GM12864 (cell line): Measurements from ENCODE around the gene GRID1.

Experiments
- DNase-seq: peaks from one replicate; pipeline ENCODE4 v3.0.0-alpha.2; 2011; ENCODE audit warnings: low read depth
- H3K4me3 ChIP-seq: 2 replicates; pipeline ENCODE4 v1.5.1; 2011; ENCODE audit warnings: mild to moderate bottlenecking, low read depth, low read length, control low read depth
- TF ChIP-seq, protein P1 (sequence below): IDR thresholded peaks from 2 replicates; pipeline ENCODE4 v1.5.1; 2011; ENCODE audit warnings: low read depth, mild to moderate bottlenecking, moderate library complexity, low read length, control low read depth, inconsistent platforms; ENCODE audit errors: missing control alignments

GRID1 gene

DNA sequence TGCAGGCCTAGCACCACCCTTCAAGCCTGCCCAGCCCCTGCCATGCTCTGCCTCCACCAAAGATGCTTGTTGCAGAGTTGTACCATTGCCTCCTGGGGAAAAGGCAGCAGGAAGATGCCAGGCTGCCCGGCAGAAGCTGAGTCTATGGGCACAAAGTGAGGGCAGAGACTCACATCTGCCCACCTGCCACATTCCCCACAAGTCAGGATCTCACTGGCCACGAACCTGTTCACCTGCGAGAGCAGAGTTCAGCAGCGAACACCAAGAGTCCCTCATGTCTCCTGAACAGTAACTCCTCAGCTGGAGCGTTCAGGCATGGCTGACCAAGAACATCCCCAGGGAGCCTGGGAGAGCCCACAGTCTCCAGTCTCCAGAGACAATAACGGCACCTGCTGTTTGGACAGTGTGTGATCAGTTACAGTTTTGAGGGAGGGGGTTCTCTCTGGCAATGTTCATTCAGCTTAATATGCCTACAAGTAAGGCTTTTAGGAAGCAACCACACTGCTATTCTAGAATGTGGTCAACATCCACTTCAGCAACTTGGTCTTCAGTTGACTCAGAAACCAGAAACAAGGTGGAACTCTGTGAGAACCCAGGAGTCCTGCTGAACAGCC, 78.5 kb downstream of the GRID1 start:
- TF ChIP-seq, protein P1, sequence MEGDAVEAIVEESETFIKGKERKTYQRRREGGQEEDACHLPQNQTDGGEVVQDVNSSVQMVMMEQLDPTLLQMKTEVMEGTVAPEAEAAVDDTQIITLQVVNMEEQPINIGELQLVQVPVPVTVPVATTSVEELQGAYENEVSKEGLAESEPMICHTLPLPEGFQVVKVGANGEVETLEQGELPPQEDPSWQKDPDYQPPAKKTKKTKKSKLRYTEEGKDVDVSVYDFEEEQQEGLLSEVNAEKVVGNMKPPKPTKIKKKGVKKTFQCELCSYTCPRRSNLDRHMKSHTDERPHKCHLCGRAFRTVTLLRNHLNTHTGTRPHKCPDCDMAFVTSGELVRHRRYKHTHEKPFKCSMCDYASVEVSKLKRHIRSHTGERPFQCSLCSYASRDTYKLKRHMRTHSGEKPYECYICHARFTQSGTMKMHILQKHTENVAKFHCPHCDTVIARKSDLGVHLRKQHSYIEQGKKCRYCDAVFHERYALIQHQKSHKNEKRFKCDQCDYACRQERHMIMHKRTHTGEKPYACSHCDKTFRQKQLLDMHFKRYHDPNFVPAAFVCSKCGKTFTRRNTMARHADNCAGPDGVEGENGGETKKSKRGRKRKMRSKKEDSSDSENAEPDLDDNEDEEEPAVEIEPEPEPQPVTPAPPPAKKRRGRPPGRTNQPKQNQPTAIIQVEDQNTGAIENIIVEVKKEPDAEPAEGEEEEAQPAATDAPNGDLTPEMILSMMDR = no peak
- H3K4me3 ChIP-seq = no peak overlapping the region
- DNase-seq = no peak

DNA sequence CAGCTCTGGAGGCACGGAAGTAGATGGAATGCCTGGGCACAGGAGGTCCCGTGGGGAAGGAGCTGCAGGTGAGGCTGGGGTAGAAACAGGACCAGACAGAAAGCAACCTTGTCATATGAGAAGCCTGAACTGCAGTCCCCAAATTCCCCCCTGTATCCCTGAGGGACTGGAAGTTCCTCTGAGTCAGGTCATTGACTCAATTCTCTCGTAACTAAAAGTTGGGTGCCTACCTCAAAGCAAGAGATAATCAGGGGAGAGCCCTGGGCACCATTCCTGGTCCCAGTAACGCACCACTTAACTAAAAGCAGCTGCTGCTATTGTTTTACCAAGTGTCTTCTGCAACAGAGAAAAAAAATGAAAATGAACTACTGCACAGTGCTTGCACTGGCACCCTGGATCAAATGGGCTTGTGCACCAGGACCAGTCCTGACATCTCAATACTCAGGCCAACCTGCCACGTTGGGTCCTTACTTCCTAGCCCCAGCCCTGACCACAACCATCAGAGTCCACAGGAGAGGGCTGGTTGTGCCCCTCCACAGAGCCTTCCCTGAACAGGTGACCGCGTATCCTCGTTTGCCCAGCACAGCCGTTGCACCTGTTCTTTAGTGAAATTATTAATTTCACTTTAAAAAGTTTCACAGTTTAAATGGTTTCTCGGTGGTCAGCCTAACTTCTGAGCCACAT, 79.3 kb downstream of the GRID1 start:
- TF ChIP-seq, protein P1 = no peak
- no peak overlapping the region for H3K4me3 ChIP-seq
- DNase-seq = no peak

DNA sequence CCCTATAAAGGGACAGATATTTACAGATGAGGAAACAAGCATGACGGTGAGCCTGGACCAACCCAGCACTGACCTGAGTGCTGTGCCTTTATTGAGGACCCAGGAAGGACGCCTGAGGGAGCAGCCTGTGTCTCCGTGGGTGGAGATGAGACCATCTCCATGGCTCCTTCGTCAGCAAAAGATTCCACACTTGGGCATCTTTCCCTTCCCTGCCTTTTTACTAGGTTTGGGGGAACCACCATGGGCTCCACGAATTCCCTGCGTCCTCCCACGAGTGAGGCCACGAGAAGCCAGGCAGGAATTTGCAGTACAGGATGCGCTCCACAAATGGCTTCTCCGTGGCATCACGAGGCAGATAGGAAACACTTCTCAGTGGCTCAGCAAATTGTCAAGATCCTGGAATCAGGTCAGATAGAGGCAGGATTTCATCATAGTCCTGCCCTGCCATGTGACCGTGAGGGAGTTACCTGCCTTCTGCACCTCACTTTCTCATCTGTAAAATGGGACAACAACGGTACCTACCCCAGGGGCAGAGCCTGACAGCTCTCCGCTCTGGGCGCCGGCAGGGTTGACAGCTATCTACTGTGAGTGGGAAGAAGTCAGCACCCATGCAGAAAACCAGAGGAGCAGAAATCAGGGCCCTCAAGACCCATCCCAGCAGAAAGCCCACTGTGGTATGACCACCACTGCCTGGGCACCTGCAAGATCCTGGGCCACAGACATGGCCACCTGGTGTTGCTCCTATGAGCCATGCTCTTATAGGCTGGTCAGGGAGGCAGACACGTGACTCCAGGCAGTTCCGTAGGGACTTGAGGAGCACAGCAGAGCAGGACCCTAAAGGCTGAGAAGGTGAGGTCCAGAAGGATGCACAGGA, 80.1 kb downstream of the GRID1 start:
- TF ChIP-seq, protein P1 = no peak
- no peak overlapping the region for H3K4me3 ChIP-seq
- DNase-seq = no peak

DNA sequence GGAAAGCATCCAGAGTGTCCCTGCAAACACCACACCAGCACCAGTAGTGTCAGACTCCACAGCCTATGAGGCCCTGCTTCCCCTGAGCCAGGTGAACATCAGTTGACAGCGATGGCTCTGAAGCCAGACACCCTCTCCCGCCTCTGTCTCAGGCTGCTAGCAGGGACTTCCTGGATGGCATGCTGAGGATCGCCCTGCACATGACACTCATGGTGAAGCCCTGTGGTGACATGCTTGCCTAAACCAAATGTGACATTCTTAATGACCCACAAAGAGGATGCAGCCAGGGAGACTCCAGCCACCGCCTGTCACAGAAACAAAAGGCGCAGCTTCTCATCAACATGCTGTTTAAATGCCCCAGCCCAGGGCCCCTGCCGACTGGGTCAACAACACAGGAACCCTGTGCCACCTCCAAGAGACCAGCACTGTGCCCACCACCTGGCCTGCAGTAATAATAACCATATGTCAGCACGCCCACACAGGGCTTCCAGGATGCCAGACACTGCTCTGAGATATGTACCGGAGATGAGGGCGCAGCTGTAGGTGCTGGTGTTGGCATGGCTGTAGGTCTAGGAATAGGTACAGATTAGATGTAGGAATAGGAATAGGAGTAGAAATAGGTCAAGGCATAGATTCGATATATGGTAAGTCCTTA, 81.3 kb downstream of the GRID1 start:
- no peak for DNase-seq
- H3K4me3 ChIP-seq = no peak overlapping the region
- TF ChIP-seq, protein P1 = no peak

DNA sequence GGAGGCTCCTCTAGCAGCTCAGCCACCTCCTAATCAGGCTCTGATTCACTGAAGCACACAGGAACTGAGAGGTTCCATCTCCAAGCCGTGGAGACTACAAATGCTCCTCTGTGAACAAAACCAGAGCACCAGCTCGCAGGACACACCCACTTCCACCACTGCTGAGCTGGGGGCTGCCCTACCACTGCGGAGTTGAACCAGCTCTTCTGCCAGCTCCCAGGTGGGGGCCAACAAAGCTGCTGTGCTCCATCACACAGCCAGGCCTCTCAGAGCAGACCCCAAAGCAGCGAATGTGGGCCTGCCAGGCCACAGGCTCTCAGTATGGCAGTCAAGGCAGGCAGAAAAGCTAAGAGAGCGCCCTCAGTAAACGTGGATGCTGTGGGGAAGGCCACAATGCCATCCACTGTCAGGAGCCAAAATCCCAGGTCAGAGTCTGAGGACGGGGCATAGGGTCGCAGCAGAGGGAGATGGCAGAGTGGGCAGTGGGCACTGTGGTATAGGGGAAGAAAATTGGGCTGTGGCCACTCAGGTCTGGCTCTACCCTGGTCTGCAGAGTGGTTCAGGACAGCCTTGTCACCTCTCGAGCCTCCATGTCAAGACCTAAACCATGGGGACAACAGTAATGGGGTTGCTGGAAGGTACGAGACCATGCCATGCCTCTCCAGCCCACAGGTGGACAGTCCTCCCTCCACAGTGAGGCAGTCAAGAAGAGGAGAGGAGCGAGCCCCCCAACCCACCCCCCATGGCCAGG, 82.1 kb downstream of the GRID1 start:
- DNase-seq = no peak
- TF ChIP-seq, protein P1 = no peak
- H3K4me3 ChIP-seq = no peak overlapping the region
